SK-N-SH (cell line): ENCODE results near the gene MRPS2.

Experiments
- CHD2 ChIP-seq: fragments of 150-350 bp; IDR thresholded peaks from 2 replicates; pipeline ENCODE4 v1.6.1; 2018; ENCODE audit warnings: low read length; ENCODE audit not compliant: partially characterized antibody
- CTCF ChIP-seq: fragments of 200-600 bp; sonication (generic); IDR thresholded peaks from 2 replicates; pipeline ENCODE4 v1.6.1; 2017; ENCODE audit warnings: antibody characterized with exemption, mild to moderate bottlenecking, moderate library complexity
- FOXM1 ChIP-seq: IDR thresholded peaks from 2 replicates; pipeline ENCODE4 v1.4.0; 2012; ENCODE audit warnings: low read depth, mild to moderate bottlenecking
- GATA2 ChIP-seq: sonication (generic); formaldehyde crosslinking; IDR thresholded peaks from 2 replicates; pipeline ENCODE4 v1.5.0; 2020; ENCODE audit warnings: mild to moderate bottlenecking, missing genetic modification reagents
- MXI1 ChIP-seq: IDR thresholded peaks from 2 replicates; pipeline ENCODE4 v1.6.1; 2012; ENCODE audit warnings: mild to moderate bottlenecking, low read depth, low read length, improper control_type of control experiment
- NRF1 ChIP-seq: IDR thresholded peaks from 2 replicates; pipeline ENCODE4 v1.6.1; 2012; ENCODE audit warnings: low read depth, mild to moderate bottlenecking, low read length
- POLR2AphosphoS5 ChIP-seq: IDR thresholded peaks from 2 replicates; pipeline ENCODE4 v1.6.1; 2012; ENCODE audit warnings: low read depth, low read length
- RAD21 ChIP-seq: IDR thresholded peaks from 2 replicates; pipeline ENCODE4 v1.6.1; 2012; ENCODE audit warnings: mild to moderate bottlenecking, low read length
- REST ChIP-seq: IDR thresholded peaks from 2 replicates; pipeline ENCODE4 v1.6.1; 2012; ENCODE audit warnings: mild to moderate bottlenecking, low read depth, low read length, moderate library complexity
- TCF12 ChIP-seq: IDR thresholded peaks from 2 replicates; pipeline ENCODE4 v1.4.0; 2012
- USF2 ChIP-seq: fragments of 150-350 bp; IDR thresholded peaks from 2 replicates; pipeline ENCODE4 v1.6.1; 2017; ENCODE audit warnings: antibody characterized with exemption, low read length, low read depth, borderline replicate concordance
- TF ChIP-seq, protein P1 (sequence below): fragments of 150-350 bp; IDR thresholded peaks from 2 replicates; pipeline ENCODE4 v1.6.1; 2016; ENCODE audit warnings: mild to moderate bottlenecking, low read depth, low read length
- TF ChIP-seq, protein P2 (sequence below): IDR thresholded peaks from 2 replicates; pipeline ENCODE4 v1.4.0; 2012; ENCODE audit warnings: low read depth, borderline replicate concordance
- TF ChIP-seq, protein P3 (sequence below): IDR thresholded peaks from 2 replicates; pipeline ENCODE4 v1.4.0; 2012; ENCODE audit warnings: low read depth

DNA sequence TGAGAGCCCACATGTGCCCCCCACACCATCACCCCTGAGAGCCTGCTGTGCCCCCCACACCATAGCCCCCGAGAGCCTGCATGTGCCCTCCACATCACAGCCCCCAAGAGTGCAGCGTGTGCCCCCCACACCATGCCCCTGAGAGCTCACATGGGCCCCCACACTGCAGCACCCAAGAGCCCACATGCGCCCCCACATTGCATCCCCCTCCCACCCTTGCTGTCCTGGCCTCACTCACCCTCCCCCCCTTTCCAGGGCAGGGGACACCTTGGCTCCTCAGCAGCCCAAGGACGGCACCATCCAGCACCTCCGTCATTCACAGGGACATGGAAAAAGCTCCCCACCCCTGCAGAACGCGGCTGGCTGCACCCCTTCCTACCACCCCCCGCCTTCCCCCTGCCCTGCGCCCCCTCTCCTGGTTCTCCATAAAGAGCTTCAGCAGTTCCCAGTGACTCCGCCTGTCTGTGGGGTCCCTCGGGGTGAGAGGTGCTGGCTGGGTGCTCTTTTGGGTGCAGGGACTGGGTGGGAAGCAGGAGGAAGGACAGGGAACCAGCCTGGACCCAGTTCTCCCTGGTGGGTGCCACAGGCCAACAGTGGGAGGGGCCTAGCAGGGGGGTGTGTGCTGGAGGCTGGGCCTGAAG is 25.7 kb downstream of the MRPS2 start:
- TF ChIP-seq GATA2 (CRISPR knock-in tag) (no peak), CTCF (no peak), TCF12 (no peak), FOXM1 (no peak), POLR2AphosphoS5 (no peak), MXI1 (no peak), REST (no peak), CHD2 (no peak), RAD21 (no peak), USF2 (no peak), NRF1 (no peak)
- TF ChIP-seq, protein P1, sequence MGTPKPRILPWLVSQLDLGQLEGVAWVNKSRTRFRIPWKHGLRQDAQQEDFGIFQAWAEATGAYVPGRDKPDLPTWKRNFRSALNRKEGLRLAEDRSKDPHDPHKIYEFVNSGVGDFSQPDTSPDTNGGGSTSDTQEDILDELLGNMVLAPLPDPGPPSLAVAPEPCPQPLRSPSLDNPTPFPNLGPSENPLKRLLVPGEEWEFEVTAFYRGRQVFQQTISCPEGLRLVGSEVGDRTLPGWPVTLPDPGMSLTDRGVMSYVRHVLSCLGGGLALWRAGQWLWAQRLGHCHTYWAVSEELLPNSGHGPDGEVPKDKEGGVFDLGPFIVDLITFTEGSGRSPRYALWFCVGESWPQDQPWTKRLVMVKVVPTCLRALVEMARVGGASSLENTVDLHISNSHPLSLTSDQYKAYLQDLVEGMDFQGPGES: no peak
- TF ChIP-seq, protein P2, sequence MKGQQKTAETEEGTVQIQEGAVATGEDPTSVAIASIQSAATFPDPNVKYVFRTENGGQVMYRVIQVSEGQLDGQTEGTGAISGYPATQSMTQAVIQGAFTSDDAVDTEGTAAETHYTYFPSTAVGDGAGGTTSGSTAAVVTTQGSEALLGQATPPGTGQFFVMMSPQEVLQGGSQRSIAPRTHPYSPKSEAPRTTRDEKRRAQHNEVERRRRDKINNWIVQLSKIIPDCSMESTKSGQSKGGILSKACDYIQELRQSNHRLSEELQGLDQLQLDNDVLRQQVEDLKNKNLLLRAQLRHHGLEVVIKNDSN: no peak
- TF ChIP-seq, protein P3, sequence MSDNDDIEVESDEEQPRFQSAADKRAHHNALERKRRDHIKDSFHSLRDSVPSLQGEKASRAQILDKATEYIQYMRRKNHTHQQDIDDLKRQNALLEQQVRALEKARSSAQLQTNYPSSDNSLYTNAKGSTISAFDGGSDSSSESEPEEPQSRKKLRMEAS: no peak
